VCaP (cell line): ENCODE measurements around the gene UROC1.

Experiments
- H3K27ac ChIP-seq: fragments of 450-650 bp; 2 replicates; pipeline ENCODE4 v1.5.1; 2017
- TF ChIP-seq, protein P1 (sequence below): fragments of 450-650 bp; conservative IDR thresholded peaks from 2 replicates; pipeline ENCODE4 v1.5.1; 2017; ENCODE audit warnings: mild to moderate bottlenecking, moderate library complexity

Gene UROC1

DNA sequence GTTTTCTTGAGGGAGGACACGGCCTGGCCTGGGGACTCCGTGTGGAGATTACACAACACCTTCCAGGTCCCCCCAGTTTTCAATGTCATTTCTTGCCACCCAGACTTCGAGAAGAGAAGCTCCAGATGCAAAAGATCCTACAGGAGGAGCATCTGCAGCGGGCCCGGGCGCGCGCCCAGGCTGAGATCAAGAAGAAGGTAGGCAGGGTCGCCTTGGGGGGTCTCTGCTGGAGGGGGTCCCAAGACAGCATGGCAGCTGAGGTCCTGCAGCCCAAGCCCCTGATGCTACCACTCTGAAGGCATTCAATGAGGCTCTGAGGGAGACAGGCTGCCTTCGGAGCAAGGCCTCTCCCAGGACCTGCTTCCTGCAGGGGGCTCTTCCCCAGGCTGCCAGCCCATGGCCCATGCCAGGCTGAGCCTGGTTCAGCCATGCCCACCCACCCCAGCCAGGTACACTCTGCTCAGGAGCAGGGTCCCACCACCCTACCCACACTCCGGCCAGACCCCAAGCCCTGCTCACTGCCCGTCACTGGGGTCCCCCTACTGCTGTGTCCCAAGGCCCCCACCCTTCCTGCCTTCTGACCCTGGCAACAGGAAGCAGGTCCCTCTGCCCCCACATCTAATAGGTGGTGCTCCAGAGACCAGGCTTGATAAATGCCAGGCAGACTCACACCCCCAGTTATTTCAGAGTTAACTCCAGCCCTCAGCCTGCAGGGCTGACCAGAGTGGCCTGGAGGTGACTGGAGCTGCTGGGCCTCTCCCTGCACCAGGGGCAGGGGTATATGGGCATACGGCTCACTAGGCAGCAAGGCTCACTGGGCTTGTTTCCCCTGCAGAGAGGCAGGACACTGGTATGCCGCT, 81.9 kb downstream of the UROC1 start:
- H3K27ac ChIP-seq: no peak overlapping the region
- TF ChIP-seq, protein P1, sequence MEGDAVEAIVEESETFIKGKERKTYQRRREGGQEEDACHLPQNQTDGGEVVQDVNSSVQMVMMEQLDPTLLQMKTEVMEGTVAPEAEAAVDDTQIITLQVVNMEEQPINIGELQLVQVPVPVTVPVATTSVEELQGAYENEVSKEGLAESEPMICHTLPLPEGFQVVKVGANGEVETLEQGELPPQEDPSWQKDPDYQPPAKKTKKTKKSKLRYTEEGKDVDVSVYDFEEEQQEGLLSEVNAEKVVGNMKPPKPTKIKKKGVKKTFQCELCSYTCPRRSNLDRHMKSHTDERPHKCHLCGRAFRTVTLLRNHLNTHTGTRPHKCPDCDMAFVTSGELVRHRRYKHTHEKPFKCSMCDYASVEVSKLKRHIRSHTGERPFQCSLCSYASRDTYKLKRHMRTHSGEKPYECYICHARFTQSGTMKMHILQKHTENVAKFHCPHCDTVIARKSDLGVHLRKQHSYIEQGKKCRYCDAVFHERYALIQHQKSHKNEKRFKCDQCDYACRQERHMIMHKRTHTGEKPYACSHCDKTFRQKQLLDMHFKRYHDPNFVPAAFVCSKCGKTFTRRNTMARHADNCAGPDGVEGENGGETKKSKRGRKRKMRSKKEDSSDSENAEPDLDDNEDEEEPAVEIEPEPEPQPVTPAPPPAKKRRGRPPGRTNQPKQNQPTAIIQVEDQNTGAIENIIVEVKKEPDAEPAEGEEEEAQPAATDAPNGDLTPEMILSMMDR: no peak

DNA sequence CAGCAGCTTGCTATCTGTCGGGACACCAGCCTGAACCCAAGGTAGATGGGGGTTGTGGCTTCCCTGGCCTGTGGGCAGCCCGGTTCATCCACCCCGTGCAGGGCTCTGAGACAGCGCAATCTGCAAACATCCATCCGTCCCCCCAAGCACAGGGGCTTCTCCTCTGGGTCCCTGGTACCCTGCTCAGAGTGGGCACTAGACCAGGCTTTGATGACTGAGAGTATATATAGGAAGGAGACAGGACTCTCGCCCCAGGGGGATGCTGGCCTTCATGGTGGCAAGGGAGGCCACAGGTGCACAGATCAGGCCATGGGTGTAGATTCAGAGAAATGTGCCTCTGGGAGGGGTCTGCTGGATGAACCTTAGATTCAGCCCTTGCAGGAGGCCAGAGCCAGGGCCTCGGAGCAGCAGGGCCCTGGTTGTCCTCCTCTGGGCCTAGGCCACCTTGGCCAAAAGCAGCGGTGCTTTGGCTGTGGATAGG, 82.6 kb downstream of the UROC1 start:
- TF ChIP-seq, protein P1: no peak
- H3K27ac ChIP-seq: no peak overlapping the region

DNA sequence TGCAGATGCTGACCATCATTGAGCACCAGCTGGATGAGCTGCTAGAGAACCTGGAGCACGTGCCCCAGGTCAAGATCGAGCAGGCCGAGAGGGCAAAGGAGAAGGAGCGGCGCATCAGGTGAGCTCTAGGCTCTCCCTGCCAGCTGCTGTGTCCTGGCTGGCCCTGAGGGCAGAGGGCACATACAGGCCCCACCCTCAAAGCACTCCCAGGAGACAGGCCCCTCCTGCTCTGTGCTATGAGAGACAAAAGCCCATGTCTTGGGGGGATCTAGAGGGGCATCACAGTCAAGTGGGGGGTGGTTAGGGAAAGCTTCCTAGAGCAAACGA, 83.3 kb downstream of the UROC1 start:
- TF ChIP-seq, protein P1: no peak
- no peak overlapping the region for H3K27ac ChIP-seq

DNA sequence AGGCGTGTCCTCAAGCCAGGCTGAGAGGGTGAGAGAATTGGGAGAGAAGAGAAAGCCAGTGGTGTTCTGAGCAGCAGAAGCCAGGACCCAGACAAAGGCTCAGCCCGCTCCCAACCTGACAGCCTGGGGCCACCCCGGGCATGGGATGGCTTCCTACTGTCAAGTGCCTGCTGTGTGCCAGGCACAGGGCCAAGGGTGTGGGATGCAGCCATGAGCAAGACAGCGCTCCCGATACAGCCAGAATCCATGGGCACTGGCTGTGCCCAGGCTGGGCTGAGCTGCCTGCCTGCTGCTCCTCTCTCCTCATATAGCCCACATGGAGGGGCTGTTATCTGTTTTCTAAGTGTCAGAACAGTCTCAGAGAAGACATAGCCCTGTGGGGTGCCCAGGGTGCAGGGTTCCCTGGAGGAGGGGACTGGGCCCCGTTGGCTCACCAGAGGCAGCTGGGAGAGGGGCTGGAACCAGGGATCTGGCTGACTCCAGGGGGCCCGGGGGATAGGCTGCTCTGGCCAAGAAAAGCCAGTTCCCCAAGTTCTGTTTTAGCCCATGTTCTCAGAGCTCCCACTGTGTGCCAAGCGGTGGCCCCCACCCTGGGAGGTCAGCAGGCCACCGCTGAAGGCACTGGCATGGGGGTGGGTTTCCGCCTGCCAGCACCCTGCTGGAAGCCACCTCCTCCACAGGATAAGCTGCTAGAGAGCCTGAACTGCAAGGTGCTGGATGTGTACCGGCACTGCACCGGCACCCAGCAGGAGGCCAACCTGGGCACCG, 83.9 kb downstream of the UROC1 start:
- no peak overlapping the region for H3K27ac ChIP-seq

DNA sequence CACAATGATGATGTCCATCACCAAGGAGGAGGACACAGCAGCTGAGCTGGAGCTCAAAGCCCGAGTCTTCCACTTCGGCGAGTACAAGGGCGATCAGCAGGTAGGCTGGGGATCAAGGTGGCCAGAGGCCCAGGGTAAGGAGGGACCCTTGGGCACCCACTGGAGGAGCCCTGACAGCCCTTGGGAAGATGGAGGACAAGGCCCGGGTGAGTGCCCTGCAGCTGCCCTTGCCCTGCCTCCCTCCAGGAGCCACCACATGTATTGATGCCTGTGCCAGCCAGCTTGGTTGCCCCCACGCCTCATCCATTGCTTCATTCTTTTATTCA, 84.5 kb downstream of the UROC1 start:
- no peak overlapping the region for H3K27ac ChIP-seq
- TF ChIP-seq, protein P1: no peak

More for the DNA sequence above, 83.9 kb downstream of the UROC1 start:
- TF ChIP-seq, protein P1: no peak

DNA sequence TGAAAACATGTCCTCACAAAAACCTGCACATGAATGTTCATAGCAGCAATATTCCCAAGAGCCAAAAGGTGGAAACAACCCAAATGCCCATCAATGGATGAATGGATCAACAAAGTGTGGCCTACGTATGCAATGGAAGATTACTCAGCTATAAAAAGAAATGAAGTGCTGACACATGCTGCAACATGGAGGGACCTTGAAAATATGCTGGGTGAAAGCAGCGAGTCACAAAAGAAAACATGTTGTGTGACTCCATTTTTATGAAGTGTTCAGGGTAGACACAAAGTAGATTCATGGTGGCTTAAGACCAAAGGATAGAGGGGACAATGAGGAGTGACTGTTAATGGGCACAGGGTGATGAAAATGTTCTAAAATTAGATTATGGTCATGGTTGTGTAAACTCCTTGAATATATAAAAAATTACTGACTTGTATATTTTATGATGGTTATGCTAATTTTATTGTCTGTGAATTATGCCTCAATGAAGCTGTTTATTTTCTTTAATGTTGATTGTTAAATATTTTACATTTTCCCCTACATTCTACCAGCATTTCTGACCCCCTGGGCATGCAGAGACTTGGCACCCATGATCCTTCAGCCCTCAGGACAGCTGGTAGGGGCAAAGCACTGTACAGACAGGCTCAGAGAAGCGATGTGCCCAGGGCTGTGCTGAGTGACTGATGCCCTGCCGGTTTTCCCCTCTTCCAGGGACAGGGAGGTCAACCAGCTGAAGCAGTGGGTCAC, 85.0 kb downstream of the UROC1 start:
- no peak overlapping the region for H3K27ac ChIP-seq
- TF ChIP-seq, protein P1: no peak
